ENCODE measurements around the gene PTH. TPM values are rescaled to one million over a fixed set of nuclear protein-coding genes. Genes with fewer than 3 reads are reported as not detected.

The PTH gene
- total and polyA plus RNA-seq, 9 of the 15 experiments (the other 6 are each of a cell fraction or from before 2014, with no cell fraction given) = not detected

GRCh38 chr11:13465909-13466371 is 29.9 kb downstream of the PTH start:
- BruUV-seq (replicated peaks) = no TSS peak
- H3K9me1 ChIP-seq (ENCODE audit: control insufficient read depth, insufficient read depth, low read length) = no peaks in the 10 kb centered on the region
- H3K4me1 ChIP-seq (replicated peaks in 1 of 2; ENCODE audit: control insufficient read depth in 2 of 2, insufficient read depth in 2 of 2, low read length in 2 of 2) = peaks cover 8 to 14% of the 10 kb centered on the region in 2 experiments
- H3K9ac ChIP-seq (ENCODE audit: insufficient read depth in 1 of 2, low read depth in 2 of 2, low read length in 2 of 2) = no peak overlapping the region
- intact Hi-C loops (cut with micrococcal nuclease) = loop anchor here (10.0 kb wide), 3 partner anchors 111 to 229 kb away; partner anchors contain the start of gene FAR1
- H3K36me3 ChIP-seq (ENCODE audit: control insufficient read depth, insufficient read depth, low read length) = no peaks in the 10 kb centered on the region
- peak overlapping the region; percentile 1; the same call in 1 of the 2 replicates for H2AFZ ChIP-seq (ENCODE audit: low read depth, low read length)
- no peaks in the 10 kb centered on the region for H3K9me3 ChIP-seq (replicated peaks; ENCODE audit: control insufficient read depth, insufficient read depth, low read depth, low read length)
- 2% methylated on average over 6 of the region's 6 CpGs for WGBS (ENCODE audit: insufficient coverage, low coverage, missing lambda C conversion rate)
- no peak overlapping the region for H3K4me3 ChIP-seq
- peak; percentile 6 for FAIRE-seq
- H4K20me1 ChIP-seq (replicated peaks; ENCODE audit: control insufficient read depth, insufficient read depth, low read length) = no peaks in the 10 kb centered on the region
- CTCF ChIA-PET (ENCODE audit: low intra/inter-chr PET ratio) = no interaction called here
- in situ Hi-C loops (cut with MboI) = no loop called here
- no peak for ATAC-seq
- POLR2A ChIA-PET = no interaction called here
- no peaks in the 10 kb centered on the region for H3K27me3 ChIP-seq (ENCODE audit: control insufficient read depth in 2 of 2, insufficient read depth in 2 of 2, low read length in 2 of 2)
- no peak overlapping the region for H3K27ac ChIP-seq (ENCODE audit: extremely low read depth, low read depth, low read length)
- H3K4me2 ChIP-seq (ENCODE audit: insufficient read depth, low read length) = no peak overlapping the region
- peak; percentile 11 to 28 (median 20) for DNase-seq (ENCODE audit: extremely low read depth in 1 of 4, low spot score in 3 of 4)
- peaks cover 19% of the 10 kb centered on the region for H3K79me2 ChIP-seq (ENCODE audit: control insufficient read depth, insufficient read depth, low read length)
- TF ChIP-seq GTF3C2 (IDR thresholded peaks at IDR 0.05; ENCODE audit: borderline replicate concordance, extremely low read depth, insufficient read length) (no peak), GABPB2 (CRISPR knock-in tag; conservative IDR thresholded peaks at IDR 0.05) (no peak), KLF16 (IDR thresholded peaks at IDR 0.05) (peak; percentile 28; the same call in 1 of the 2 replicates), ZNF644 (tag; IDR thresholded peaks at IDR 0.05; ENCODE audit: low read depth) (no peak), TCF7L2 (IDR thresholded peaks at IDR 0.05; ENCODE audit: low read depth, low read length) (no peak), TGIF2 (CRISPR knock-in tag; IDR thresholded peaks at IDR 0.05) (no peak), YBX1 (IDR thresholded peaks at IDR 0.05) (no peak), CTCF (IDR thresholded peaks at IDR 0.05 in 2 of 3, conservative IDR thresholded peaks at IDR 0.05 in 1 of 3; ENCODE audit: insufficient read depth in 2 of 3, low read depth in 1 of 3, low read length in 3 of 3) (peak; percentile 19 to 56 (median 47); a peak in 3 of 6 replicates), MYBL2 (IDR thresholded peaks at IDR 0.05; ENCODE audit: low read depth) (no peak), MYBL2 (CRISPR knock-in tag; IDR thresholded peaks at IDR 0.05; ENCODE audit: borderline replicate concordance) (no peak), ZNF263 (CRISPR knock-in tag; IDR thresholded peaks at IDR 0.05; ENCODE audit: borderline replicate concordance) (no peak), ZC3H8 (IDR thresholded peaks at IDR 0.05) (no peak), KLF10 (CRISPR knock-in tag; IDR thresholded peaks at IDR 0.05) (no peak), RAD21 (CRISPR knock-in tag; conservative IDR thresholded peaks at IDR 0.05 in 1 of 2, IDR thresholded peaks at IDR 0.05 in 1 of 2) (peak; percentile 21 to 51; a peak in 2 of 4 replicates), ZNF512 (tag; IDR thresholded peaks at IDR 0.05) (no peak), FOXM1 (IDR thresholded peaks at IDR 0.05; ENCODE audit: low read depth) (no peak), FOXM1 (CRISPR knock-in tag; IDR thresholded peaks at IDR 0.05; ENCODE audit: low read depth) (no peak), ZNF134 (CRISPR knock-in tag; conservative IDR thresholded peaks at IDR 0.05) (no peak)

All from K562 (cell line).